K562 (cell line): ENCODE results near the gene ZC3H12A. TPM values are rescaled to one million over a fixed set of nuclear protein-coding genes. Genes with fewer than 3 reads are reported as not detected.

Experiments
- ATAC-seq: fragments of 200-7000 bp; cut with Tn5 transposase; 3 replicates; pipeline ENCODE4 v1.9.1; 2020; ENCODE audit warnings: moderate library complexity
- BruUV-seq: library from RNA; stranded (reverse); fragments of 400-500 nt; replicated peaks from 2 replicates; lab custom pipeline; 2021; lab: Mats Ljungman, UMichigan
- CTCF ChIA-PET: fragments of 300-600 bp; formaldehyde crosslinking; extraction: SDS; loops from one replicate; lab custom pipeline; 2021; ENCODE audit warnings: low intra/inter-chr PET ratio; lab: Yijun Ruan, JAX
- POLR2A ChIA-PET: fragments of 300-600, 350-650 bp; sonication (Branson Sonifier 250); formaldehyde crosslinking; extraction: SDS; loops from one replicate; lab custom pipeline; 2021; ENCODE audit warnings: antibody characterized with exemption, inconsistent platforms; lab: Yijun Ruan, JAX
- DNase-seq, 4 experiments: peaks; one replicate each; pipeline versions ENCODE4 v3.0.0 to v3.0.0-alpha.2; 2011 to 2018; ENCODE audit warnings: low spot score in 3 of 4, mixed read lengths in 3 of 4; ENCODE audit errors: extremely low read depth in 1 of 4
- FAIRE-seq: peaks from 2 replicates; lab custom pipeline; 2011; peaks lifted over from hg19 to GRCh38; lab: Jason Lieb, UNC
- H2AFZ ChIP-seq: 2 replicates; pipeline ENCODE4 v1.6.0; 2011; ENCODE audit warnings: low read depth, low read length, control low read depth, inconsistent platforms
- H3K27ac ChIP-seq: fragments of 200-600 bp; 3 replicates; pipeline ENCODE4 v1.8.0; 2011; ENCODE audit warnings: low read depth, mild to moderate bottlenecking, control low read depth, inconsistent platforms, low read length, moderate library complexity, mixed read lengths; ENCODE audit errors: extremely low read depth
- H3K27me3 ChIP-seq, 2 experiments: fragments of 300-600 bp in 1 of 2; 2 replicates in 1 of 2; 3 replicates in 1 of 2; pipeline versions ENCODE4 v1.6.0 to v1.8.0; 2011; ENCODE audit warnings: inconsistent platforms in 2 of 2, low read length in 2 of 2, mild to moderate bottlenecking in 1 of 2, mixed read lengths in 1 of 2, moderate library complexity in 1 of 2; ENCODE audit not compliant: control insufficient read depth in 2 of 2, insufficient read depth in 2 of 2
- H3K36me3 ChIP-seq: fragments of 300-600 bp; 3 replicates; pipeline ENCODE4 v1.8.0; 2011; ENCODE audit warnings: mild to moderate bottlenecking, low read length, inconsistent platforms; ENCODE audit not compliant: control insufficient read depth, insufficient read depth
- H3K4me1 ChIP-seq, 2 experiments: fragments of 200-600 bp in 1 of 2; replicated peaks in 1 of 2; 2 replicates in 1 of 2; 3 replicates in 1 of 2; pipeline versions ENCODE4 v1.5.1 to v1.8.0; 2011; ENCODE audit warnings: inconsistent platforms in 2 of 2, low read length in 2 of 2, mild to moderate bottlenecking in 1 of 2, mixed read lengths in 1 of 2, moderate library complexity in 1 of 2; ENCODE audit not compliant: control insufficient read depth in 2 of 2, insufficient read depth in 2 of 2
- H3K4me2 ChIP-seq: 2 replicates; pipeline ENCODE4 v1.6.1; 2011; ENCODE audit warnings: low read length, control low read depth, inconsistent platforms, mixed read lengths; ENCODE audit not compliant: insufficient read depth
- H3K4me3 ChIP-seq: fragments of 200-600 bp; sonication (generic), shearing (Covaris generic); 2 replicates; pipeline ENCODE4 v1.5.1; 2016; ENCODE audit warnings: control low read depth, inconsistent platforms
- H3K79me2 ChIP-seq: fragments of 200-600 bp; 3 replicates; pipeline ENCODE4 v1.8.0; 2011; ENCODE audit warnings: low read length, inconsistent platforms; ENCODE audit not compliant: control insufficient read depth, insufficient read depth
- H3K9ac ChIP-seq, 2 experiments: 2 replicates each; pipeline versions ENCODE4 v1.6.0 to v1.6.1; 2011; ENCODE audit warnings: low read depth in 2 of 2, low read length in 2 of 2, control low read depth in 1 of 2, inconsistent platforms in 1 of 2, mild to moderate bottlenecking in 1 of 2, mixed read lengths in 1 of 2; ENCODE audit not compliant: insufficient read depth in 1 of 2
- H3K9me1 ChIP-seq: one replicate; pipeline ENCODE4 v1.6.0; 2011; ENCODE audit warnings: inconsistent platforms, mild to moderate bottlenecking, low read length, moderate library complexity; ENCODE audit not compliant: control insufficient read depth, insufficient read depth
- H3K9me3 ChIP-seq: replicated peaks from 2 replicates; pipeline ENCODE4 v1.5.1; 2011; ENCODE audit warnings: low read depth, low read length, inconsistent platforms; ENCODE audit not compliant: control insufficient read depth, insufficient read depth
- H4K20me1 ChIP-seq: replicated peaks from 2 replicates; pipeline ENCODE4 v1.6.1; 2011; ENCODE audit warnings: low read length, inconsistent platforms, mixed read lengths; ENCODE audit not compliant: control insufficient read depth, insufficient read depth
- KDM1A ChIP-seq, 2 experiments: fragments of 450-650 bp; IDR thresholded peaks; 2 replicates each; pipeline ENCODE4 v1.6.1; 2016; ENCODE audit warnings: mild to moderate bottlenecking in 2 of 2
- TAF15 ChIP-seq: fragments of 200-400 bp; formaldehyde crosslinking; IDR thresholded peaks from 2 replicates; pipeline ENCODE4 v1.6.1; 2017; ENCODE audit warnings: mild to moderate bottlenecking, low read depth, low read length, moderate library complexity
- ZBTB7A ChIP-seq: IDR thresholded peaks from 2 replicates; pipeline ENCODE4 v1.6.1; 2011; ENCODE audit warnings: low read depth, mild to moderate bottlenecking, low read length, moderate library complexity, borderline replicate concordance; ENCODE audit not compliant: control insufficient read depth
- ZNF134 ChIP-seq: fragments of 250-450 bp; sonication (Bioruptor Pico); conservative IDR thresholded peaks from 2 replicates; pipeline ENCODE4 v1.4.0; 2020
- WGBS: fragments of 100-300 bp; shearing (Covaris generic); methylation state at CpG from one replicate; pipeline ENCODE4 v1.1.6; 2016; ENCODE audit warnings: low coverage, mixed read lengths; ENCODE audit not compliant: insufficient coverage; ENCODE audit errors: missing lambda C conversion rate; 5-methylcytosine and 5-hydroxymethylcytosine counted together
- in situ Hi-C: fragments of 300-500 bp; cut with MboI; formaldehyde crosslinking; loops from 4 replicates; pipeline ENCODE4 v1.15.0; 2018; ENCODE audit warnings: inconsistent platforms, mixed read lengths
- intact Hi-C: fragments of 100-400 bp; cut with micrococcal nuclease; formaldehyde crosslinking; loops from 2 replicates; pipeline ENCODE4 v1.14.2; 2022
- polyA plus RNA-seq, 8 experiments: library from polyadenylated mRNA; depleted of rRNA in 4 of 8; stranded (reverse) in 5 of 8; unstranded in 3 of 8; fragments of >200 nt; fragmentation: Nextera tagmentation in 2 of 8; fragmentation: Illumina TruSeq in 1 of 8; extraction: Ambion mirVana in 2 of 8; extraction: Trizol in 1 of 8; gene quantifications; 2 replicates each; pipeline versions ENCODE4 v1.2.1 to v1.2.3, GENCODE V29; 2011 to 2014; ENCODE audit warnings: inconsistent platforms in 1 of 8, missing spikeins in 1 of 8
- total RNA-seq, 7 experiments: library from RNA; depleted of rRNA in 6 of 7; stranded (reverse); fragments of >200 nt in 6 of 7; fragmentation: Illumina TruSeq in 2 of 7; extraction: Trizol in 2 of 7; gene quantifications; 2 replicates each; pipeline versions ENCODE4 v1.2.1 to v1.2.3, GENCODE V29; 2011 to 2021; ENCODE audit warnings: low replicate concordance in 1 of 7
- TF ChIP-seq, protein P1 (sequence below): fragments of 450-650 bp; IDR thresholded peaks from 2 replicates; pipeline ENCODE4 v1.6.1; 2017; ENCODE audit warnings: antibody characterized with exemption, mild to moderate bottlenecking
- TF ChIP-seq, protein P2 (sequence below): fragments of 450-650 bp; IDR thresholded peaks from 2 replicates; pipeline ENCODE4 v1.6.1; 2016; ENCODE audit warnings: mild to moderate bottlenecking, moderate library complexity

The ZC3H12A gene
- total and polyA plus RNA-seq, 9 of the 15 experiments (the other 6 are each of a cell fraction or from before 2014, with no cell fraction given), result 0.14 to 9.4 (median 6.7) TPM

DNA sequence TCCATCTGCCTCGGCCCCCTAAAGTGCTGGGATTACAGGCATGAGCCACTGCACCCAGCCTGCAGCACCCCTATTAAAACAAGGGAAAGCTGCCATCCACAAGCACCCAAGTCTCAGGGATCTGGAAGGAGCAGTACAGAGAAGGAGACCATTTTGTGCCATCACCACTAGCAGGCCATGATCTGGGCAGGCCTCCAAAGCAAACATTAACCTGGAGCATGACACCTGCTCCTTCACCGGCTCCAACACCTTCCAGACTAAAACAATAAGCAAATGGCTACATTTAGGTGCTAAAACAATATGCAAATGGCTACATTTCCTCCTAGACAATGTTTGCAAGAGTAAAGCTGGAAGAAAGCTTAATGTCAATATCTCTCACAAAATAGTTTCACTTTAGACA lies 23.5 kb downstream of the ZC3H12A start:
- peaks cover 0 to 4% of the 10 kb centered on the region in 2 experiments; a peak in 1 of 5 replicates for H3K4me1 ChIP-seq
- H3K4me2 ChIP-seq, result no peak overlapping the region
- no peaks in the 10 kb centered on the region for H3K27me3 ChIP-seq
- no peak overlapping the region for H3K4me3 ChIP-seq
- BruUV-seq, result no TSS peak
- in situ Hi-C loops, result no loop called here
- no peaks in the 10 kb centered on the region for H3K79me2 ChIP-seq
- no peaks in the 10 kb centered on the region for H4K20me1 ChIP-seq
- 90% methylated on average over 2 of the region's 2 CpGs for WGBS
- ChIA-PET POLR2A (interaction anchor here (0.7 to 8.8 kb wide), 6 partner anchors 9 to 1064 kb away, joined by 3 to 65 read pairs (median 3); partner anchors contain the start of gene MEAF6), CTCF (no interaction called here)
- intact Hi-C loops, result no loop called here
- ATAC-seq (no peak), DNase-seq (no peak), FAIRE-seq (no peak)
- no peak overlapping the region for H2AFZ ChIP-seq
- peaks cover 75% of the 10 kb centered on the region for H3K36me3 ChIP-seq
- no peaks in the 10 kb centered on the region for H3K9me3 ChIP-seq
- no peaks in the 10 kb centered on the region for H3K9me1 ChIP-seq
- no peak overlapping the region for H3K9ac ChIP-seq
- no peak overlapping the region for H3K27ac ChIP-seq
- TF ChIP-seq, protein P1, sequence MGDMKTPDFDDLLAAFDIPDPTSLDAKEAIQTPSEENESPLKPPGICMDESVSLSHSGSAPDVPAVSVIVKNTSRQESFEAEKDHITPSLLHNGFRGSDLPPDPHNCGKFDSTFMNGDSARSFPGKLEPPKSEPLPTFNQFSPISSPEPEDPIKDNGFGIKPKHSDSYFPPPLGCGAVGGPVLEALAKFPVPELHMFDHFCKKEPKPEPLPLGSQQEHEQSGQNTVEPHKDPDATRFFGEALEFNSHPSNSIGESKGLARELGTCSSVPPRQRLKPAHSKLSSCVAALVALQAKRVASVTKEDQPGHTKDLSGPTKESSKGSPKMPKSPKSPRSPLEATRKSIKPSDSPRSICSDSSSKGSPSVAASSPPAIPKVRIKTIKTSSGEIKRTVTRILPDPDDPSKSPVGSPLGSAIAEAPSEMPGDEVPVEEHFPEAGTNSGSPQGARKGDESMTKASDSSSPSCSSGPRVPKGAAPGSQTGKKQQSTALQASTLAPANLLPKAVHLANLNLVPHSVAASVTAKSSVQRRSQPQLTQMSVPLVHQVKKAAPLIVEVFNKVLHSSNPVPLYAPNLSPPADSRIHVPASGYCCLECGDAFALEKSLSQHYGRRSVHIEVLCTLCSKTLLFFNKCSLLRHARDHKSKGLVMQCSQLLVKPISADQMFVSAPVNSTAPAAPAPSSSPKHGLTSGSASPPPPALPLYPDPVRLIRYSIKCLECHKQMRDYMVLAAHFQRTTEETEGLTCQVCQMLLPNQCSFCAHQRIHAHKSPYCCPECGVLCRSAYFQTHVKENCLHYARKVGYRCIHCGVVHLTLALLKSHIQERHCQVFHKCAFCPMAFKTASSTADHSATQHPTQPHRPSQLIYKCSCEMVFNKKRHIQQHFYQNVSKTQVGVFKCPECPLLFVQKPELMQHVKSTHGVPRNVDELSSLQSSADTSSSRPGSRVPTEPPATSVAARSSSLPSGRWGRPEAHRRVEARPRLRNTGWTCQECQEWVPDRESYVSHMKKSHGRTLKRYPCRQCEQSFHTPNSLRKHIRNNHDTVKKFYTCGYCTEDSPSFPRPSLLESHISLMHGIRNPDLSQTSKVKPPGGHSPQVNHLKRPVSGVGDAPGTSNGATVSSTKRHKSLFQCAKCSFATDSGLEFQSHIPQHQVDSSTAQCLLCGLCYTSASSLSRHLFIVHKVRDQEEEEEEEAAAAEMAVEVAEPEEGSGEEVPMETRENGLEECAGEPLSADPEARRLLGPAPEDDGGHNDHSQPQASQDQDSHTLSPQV, result no peak
- TF ChIP-seq KDM1A (IDR thresholded peaks at IDR 0.05), result no peak
- TF ChIP-seq ZBTB7A, result no peak
- no peak for TF ChIP-seq ZNF134 (CRISPR knock-in tag)
- no peak for TF ChIP-seq TAF15
- TF ChIP-seq, protein P2, sequence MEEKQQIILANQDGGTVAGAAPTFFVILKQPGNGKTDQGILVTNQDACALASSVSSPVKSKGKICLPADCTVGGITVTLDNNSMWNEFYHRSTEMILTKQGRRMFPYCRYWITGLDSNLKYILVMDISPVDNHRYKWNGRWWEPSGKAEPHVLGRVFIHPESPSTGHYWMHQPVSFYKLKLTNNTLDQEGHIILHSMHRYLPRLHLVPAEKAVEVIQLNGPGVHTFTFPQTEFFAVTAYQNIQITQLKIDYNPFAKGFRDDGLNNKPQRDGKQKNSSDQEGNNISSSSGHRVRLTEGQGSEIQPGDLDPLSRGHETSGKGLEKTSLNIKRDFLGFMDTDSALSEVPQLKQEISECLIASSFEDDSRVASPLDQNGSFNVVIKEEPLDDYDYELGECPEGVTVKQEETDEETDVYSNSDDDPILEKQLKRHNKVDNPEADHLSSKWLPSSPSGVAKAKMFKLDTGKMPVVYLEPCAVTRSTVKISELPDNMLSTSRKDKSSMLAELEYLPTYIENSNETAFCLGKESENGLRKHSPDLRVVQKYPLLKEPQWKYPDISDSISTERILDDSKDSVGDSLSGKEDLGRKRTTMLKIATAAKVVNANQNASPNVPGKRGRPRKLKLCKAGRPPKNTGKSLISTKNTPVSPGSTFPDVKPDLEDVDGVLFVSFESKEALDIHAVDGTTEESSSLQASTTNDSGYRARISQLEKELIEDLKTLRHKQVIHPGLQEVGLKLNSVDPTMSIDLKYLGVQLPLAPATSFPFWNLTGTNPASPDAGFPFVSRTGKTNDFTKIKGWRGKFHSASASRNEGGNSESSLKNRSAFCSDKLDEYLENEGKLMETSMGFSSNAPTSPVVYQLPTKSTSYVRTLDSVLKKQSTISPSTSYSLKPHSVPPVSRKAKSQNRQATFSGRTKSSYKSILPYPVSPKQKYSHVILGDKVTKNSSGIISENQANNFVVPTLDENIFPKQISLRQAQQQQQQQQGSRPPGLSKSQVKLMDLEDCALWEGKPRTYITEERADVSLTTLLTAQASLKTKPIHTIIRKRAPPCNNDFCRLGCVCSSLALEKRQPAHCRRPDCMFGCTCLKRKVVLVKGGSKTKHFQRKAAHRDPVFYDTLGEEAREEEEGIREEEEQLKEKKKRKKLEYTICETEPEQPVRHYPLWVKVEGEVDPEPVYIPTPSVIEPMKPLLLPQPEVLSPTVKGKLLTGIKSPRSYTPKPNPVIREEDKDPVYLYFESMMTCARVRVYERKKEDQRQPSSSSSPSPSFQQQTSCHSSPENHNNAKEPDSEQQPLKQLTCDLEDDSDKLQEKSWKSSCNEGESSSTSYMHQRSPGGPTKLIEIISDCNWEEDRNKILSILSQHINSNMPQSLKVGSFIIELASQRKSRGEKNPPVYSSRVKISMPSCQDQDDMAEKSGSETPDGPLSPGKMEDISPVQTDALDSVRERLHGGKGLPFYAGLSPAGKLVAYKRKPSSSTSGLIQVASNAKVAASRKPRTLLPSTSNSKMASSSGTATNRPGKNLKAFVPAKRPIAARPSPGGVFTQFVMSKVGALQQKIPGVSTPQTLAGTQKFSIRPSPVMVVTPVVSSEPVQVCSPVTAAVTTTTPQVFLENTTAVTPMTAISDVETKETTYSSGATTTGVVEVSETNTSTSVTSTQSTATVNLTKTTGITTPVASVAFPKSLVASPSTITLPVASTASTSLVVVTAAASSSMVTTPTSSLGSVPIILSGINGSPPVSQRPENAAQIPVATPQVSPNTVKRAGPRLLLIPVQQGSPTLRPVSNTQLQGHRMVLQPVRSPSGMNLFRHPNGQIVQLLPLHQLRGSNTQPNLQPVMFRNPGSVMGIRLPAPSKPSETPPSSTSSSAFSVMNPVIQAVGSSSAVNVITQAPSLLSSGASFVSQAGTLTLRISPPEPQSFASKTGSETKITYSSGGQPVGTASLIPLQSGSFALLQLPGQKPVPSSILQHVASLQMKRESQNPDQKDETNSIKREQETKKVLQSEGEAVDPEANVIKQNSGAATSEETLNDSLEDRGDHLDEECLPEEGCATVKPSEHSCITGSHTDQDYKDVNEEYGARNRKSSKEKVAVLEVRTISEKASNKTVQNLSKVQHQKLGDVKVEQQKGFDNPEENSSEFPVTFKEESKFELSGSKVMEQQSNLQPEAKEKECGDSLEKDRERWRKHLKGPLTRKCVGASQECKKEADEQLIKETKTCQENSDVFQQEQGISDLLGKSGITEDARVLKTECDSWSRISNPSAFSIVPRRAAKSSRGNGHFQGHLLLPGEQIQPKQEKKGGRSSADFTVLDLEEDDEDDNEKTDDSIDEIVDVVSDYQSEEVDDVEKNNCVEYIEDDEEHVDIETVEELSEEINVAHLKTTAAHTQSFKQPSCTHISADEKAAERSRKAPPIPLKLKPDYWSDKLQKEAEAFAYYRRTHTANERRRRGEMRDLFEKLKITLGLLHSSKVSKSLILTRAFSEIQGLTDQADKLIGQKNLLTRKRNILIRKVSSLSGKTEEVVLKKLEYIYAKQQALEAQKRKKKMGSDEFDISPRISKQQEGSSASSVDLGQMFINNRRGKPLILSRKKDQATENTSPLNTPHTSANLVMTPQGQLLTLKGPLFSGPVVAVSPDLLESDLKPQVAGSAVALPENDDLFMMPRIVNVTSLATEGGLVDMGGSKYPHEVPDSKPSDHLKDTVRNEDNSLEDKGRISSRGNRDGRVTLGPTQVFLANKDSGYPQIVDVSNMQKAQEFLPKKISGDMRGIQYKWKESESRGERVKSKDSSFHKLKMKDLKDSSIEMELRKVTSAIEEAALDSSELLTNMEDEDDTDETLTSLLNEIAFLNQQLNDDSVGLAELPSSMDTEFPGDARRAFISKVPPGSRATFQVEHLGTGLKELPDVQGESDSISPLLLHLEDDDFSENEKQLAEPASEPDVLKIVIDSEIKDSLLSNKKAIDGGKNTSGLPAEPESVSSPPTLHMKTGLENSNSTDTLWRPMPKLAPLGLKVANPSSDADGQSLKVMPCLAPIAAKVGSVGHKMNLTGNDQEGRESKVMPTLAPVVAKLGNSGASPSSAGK, result no peak
